Natural killer cell (primary cell): ENCODE data around the gene IL33. TPM values are rescaled to one million over a fixed set of nuclear protein-coding genes. Genes with fewer than 3 reads are reported as not detected.

Experiments
- ATAC-seq, 3 donors: fragments of 150-1000 bp in 2 of 3; fragments of 200-7000 bp in 1 of 3; cut with Tn5 transposase; 1 replicate in 1 of 3; 2 replicates in 2 of 3; pipeline ENCODE4 v1.10.0; 2021; ENCODE audit warnings: mild to moderate bottlenecking in 2 of 3, moderate library complexity in 2 of 3
- DNase-seq, 2 donors: peaks; one replicate each; pipeline versions ENCODE4 v3.0.0 to v3.0.0-alpha.2; 2013 to 2021; ENCODE audit warnings: mixed read lengths in 1 of 2
- H3K27ac ChIP-seq: one replicate; pipeline ENCODE4 v1.5.1; 2013; ENCODE audit warnings: mild to moderate bottlenecking, low read length
- H3K27me3 ChIP-seq: one replicate; pipeline ENCODE4 v1.6.1; 2013; ENCODE audit warnings: low read length; ENCODE audit not compliant: control insufficient read depth, insufficient read depth
- H3K36me3 ChIP-seq: one replicate; pipeline ENCODE4 v1.6.1; 2013; ENCODE audit warnings: low read length; ENCODE audit not compliant: control insufficient read depth, insufficient read depth
- H3K4me1 ChIP-seq: one replicate; pipeline ENCODE4 v1.6.1; 2013; ENCODE audit warnings: low read length; ENCODE audit not compliant: control insufficient read depth, insufficient read depth
- H3K4me3 ChIP-seq: one replicate; pipeline ENCODE4 v1.5.1; 2013; ENCODE audit warnings: low read length
- H3K9me3 ChIP-seq: one replicate; pipeline ENCODE4 v1.6.1; 2013; ENCODE audit warnings: low read length; ENCODE audit not compliant: control insufficient read depth, insufficient read depth
- H3K27ac Mint-ChIP-seq, 2 donors: one replicate each; pipeline ENCODE4 v1.8.0; 2022; ENCODE audit warnings: mild to moderate bottlenecking in 2 of 2, mixed read lengths in 2 of 2, moderate library complexity in 1 of 2
- H3K27me3 Mint-ChIP-seq, 2 donors: one replicate each; pipeline ENCODE4 v1.8.0; 2022; ENCODE audit warnings: low read depth in 2 of 2, mixed read lengths in 2 of 2
- H3K36me3 Mint-ChIP-seq: one replicate; pipeline ENCODE4 v1.8.0; 2022; ENCODE audit warnings: mixed read lengths
- H3K4me1 Mint-ChIP-seq, 2 donors: one replicate each; pipeline ENCODE4 v1.8.0; 2022; ENCODE audit warnings: mixed read lengths in 2 of 2
- H3K4me3 Mint-ChIP-seq: one replicate; pipeline ENCODE4 v1.8.0; 2022; ENCODE audit warnings: mild to moderate bottlenecking, moderate library complexity, mixed read lengths
- H3K9me3 Mint-ChIP-seq, 2 donors: one replicate each; pipeline ENCODE4 v1.8.0; 2022; ENCODE audit warnings: mixed read lengths in 2 of 2
- CTCF ChIP-seq: fragments of 200-600 bp; IDR thresholded peaks from one replicate; pipeline ENCODE4 v1.8.0; 2022; ENCODE audit warnings: antibody characterized with exemption
- WGBS: methylation state at CpG from one replicate; pipeline ENCODE4 v1.1.7; 2013; ENCODE audit warnings: missing lambda C conversion rate; ENCODE audit not compliant: insufficient coverage; 5-methylcytosine and 5-hydroxymethylcytosine counted together
- intact Hi-C: fragments of 100-400 bp; cut with micrococcal nuclease; formaldehyde crosslinking; loops from one replicate; pipeline ENCODE4 v1.14.2; 2022
- total RNA-seq, 4 donors: library from RNA; stranded (reverse); fragments of 120-200 nt in 1 of 4; gene quantifications; one replicate each; pipeline versions ENCODE4 v1.2.3 to v1.2.4, GENCODE V29; 2013 to 2022

The IL33 gene
- total RNA-seq, 3 donors from 2014 or later (not counting 1 experiment from before 2014, with no cell fraction given): not detected

GRCh38 chr9:6214903-6215302, 704 bp upstream of the IL33 start:
- intact Hi-C loops: loop anchor here (10.0 kb wide), 1 partner anchor 160 kb away; no protein-coding TSS in a partner anchor
- no peak overlapping the region for H3K4me3 ChIP-seq
- Mint-ChIP-seq H3K4me3 (no peak overlapping the region), H3K36me3 (no peaks in the 10 kb centered on the region), H3K9me3 (peaks cover 3 to 4% of the 10 kb centered on the region in 2 donors), H3K27ac (no peak overlapping the region), H3K4me1 (no peaks in the 10 kb centered on the region), H3K27me3 (peaks cover 19 to 56% of the 10 kb centered on the region in 2 donors)
- no peaks in the 10 kb centered on the region for H3K36me3 ChIP-seq
- H3K4me1 ChIP-seq: no peaks in the 10 kb centered on the region
- peaks cover 4% of the 10 kb centered on the region for H3K27me3 ChIP-seq
- WGBS: 68% methylated on average over 2 of the region's 2 CpGs
- DNase-seq (no peak), ATAC-seq (no peak)
- no peak for TF ChIP-seq CTCF
- H3K9me3 ChIP-seq: peaks cover 6% of the 10 kb centered on the region
- no peak overlapping the region for H3K27ac ChIP-seq

- TF ChIP-seq CTCF: no peak
- Mint-ChIP-seq H3K27me3 (peaks cover 21 to 62% of the 10 kb centered on the region in 2 donors), H3K4me3 (no peak overlapping the region), H3K4me1 (no peaks in the 10 kb centered on the region), H3K36me3 (no peaks in the 10 kb centered on the region), H3K27ac (no peak overlapping the region), H3K9me3 (no peaks in the 10 kb centered on the region)
- intact Hi-C loops: loop anchor here (10.0 kb wide), 1 partner anchor 161 kb away; no protein-coding TSS in a partner anchor
- ATAC-seq: no peak
- no peaks in the 10 kb centered on the region for H3K4me1 ChIP-seq
- 93% methylated on average over 2 of the region's 3 CpGs for WGBS
- no peak overlapping the region for H3K27ac ChIP-seq
- DNase-seq: no peak
- no peaks in the 10 kb centered on the region for H3K9me3 ChIP-seq
- peaks cover 4% of the 10 kb centered on the region for H3K27me3 ChIP-seq
- no peak overlapping the region for H3K4me3 ChIP-seq
- no peaks in the 10 kb centered on the region for H3K36me3 ChIP-seq
Observed at GRCh38 chr9:6216002-6216401, 395 bp downstream of the IL33 start.

GRCh38 chr9:6216951-6217350, 1.3 kb downstream of the IL33 start:
- intact Hi-C loops: loop anchor here (10.0 kb wide), 1 partner anchor 162 kb away; no protein-coding TSS in a partner anchor
- no peaks in the 10 kb centered on the region for H3K9me3 ChIP-seq
- DNase-seq (no peak), ATAC-seq (no peak)
- no peak overlapping the region for H3K27ac Mint-ChIP-seq
- TF ChIP-seq CTCF: no peak
- no peak overlapping the region for H3K4me3 ChIP-seq
- no peaks in the 10 kb centered on the region for H3K36me3 Mint-ChIP-seq
- 62% methylated on average over 1 of the region's 1 CpG for WGBS
- H3K9me3 Mint-ChIP-seq: no peaks in the 10 kb centered on the region
- H3K27me3 ChIP-seq: peaks cover 4% of the 10 kb centered on the region
- no peaks in the 10 kb centered on the region for H3K36me3 ChIP-seq
- no peak overlapping the region for H3K27ac ChIP-seq
- H3K4me3 Mint-ChIP-seq: no peak overlapping the region
- H3K27me3 Mint-ChIP-seq: peaks cover 21 to 66% of the 10 kb centered on the region in 2 donors
- no peaks in the 10 kb centered on the region for H3K4me1 ChIP-seq
- no peaks in the 10 kb centered on the region for H3K4me1 Mint-ChIP-seq

GRCh38 chr9:6218099-6218502, 2.5 kb downstream of the IL33 start:
- H3K4me3 ChIP-seq: no peak overlapping the region
- no peak for DNase-seq
- H3K4me3 Mint-ChIP-seq: no peak overlapping the region
- no peaks in the 10 kb centered on the region for H3K9me3 Mint-ChIP-seq
- no peak for ATAC-seq
- TF ChIP-seq CTCF: no peak
- no peak overlapping the region for H3K27ac ChIP-seq
- 35% methylated on average over 3 of the region's 3 CpGs for WGBS
- no peaks in the 10 kb centered on the region for H3K36me3 ChIP-seq
- no peaks in the 10 kb centered on the region for H3K36me3 Mint-ChIP-seq
- H3K27ac Mint-ChIP-seq: no peak overlapping the region
- H3K4me1 ChIP-seq: no peaks in the 10 kb centered on the region
- H3K4me1 Mint-ChIP-seq: no peaks in the 10 kb centered on the region
- no peaks in the 10 kb centered on the region for H3K9me3 ChIP-seq
- peaks cover 17 to 57% of the 10 kb centered on the region in 2 donors for H3K27me3 Mint-ChIP-seq
- intact Hi-C loops: loop anchor here (10.0 kb wide), 1 partner anchor 163 kb away; no protein-coding TSS in a partner anchor
- H3K27me3 ChIP-seq: peaks cover 4% of the 10 kb centered on the region
